GM10266 (cell line): ENCODE results near the gene PLEKHO2.

Experiments used
- DNase-seq: peaks from one replicate; pipeline ENCODE4 v3.0.0; 2012; ENCODE audit errors: extremely low spot score
- CTCF ChIP-seq: IDR thresholded peaks from 2 replicates; pipeline ENCODE4 v1.5.1; 2012; ENCODE audit warnings: mild to moderate bottlenecking, low read depth; ENCODE audit not compliant: control insufficient read depth, insufficient read depth; ENCODE audit errors: missing control alignments

The PLEKHO2 gene

GRCh38 chr15:64907991-64908390 is 66.3 kb downstream of the PLEKHO2 start:
- DNase-seq, result no peak
- no peak for TF ChIP-seq CTCF

- TF ChIP-seq CTCF, result no peak
- no peak for DNase-seq
These were observed 67.8 kb downstream of the PLEKHO2 start for GRCh38 chr15:64909546-64909945.

- DNase-seq, result peak; percentile 87
These were observed 69.8 kb downstream of the PLEKHO2 start, which contains the start of gene ANKDD1A for GRCh38 chr15:64911311-64912186. TSS of gene ANKDD1A (plus strand) at chr15:64911902. CDS start at chr15:64911931, 29 bp downstream.

GRCh38 chr15:64912379-64913325 is 70.9 kb downstream of the PLEKHO2 start:
- no peak for TF ChIP-seq CTCF
- no peak for DNase-seq

More at GRCh38 chr15:64911311-64912186, 69.8 kb downstream of the PLEKHO2 start, which contains the start of gene ANKDD1A:
- no peak for TF ChIP-seq CTCF

GRCh38 chr15:64915518-64916227 is 74.0 kb downstream of the PLEKHO2 start:
- DNase-seq, result no peak
- TF ChIP-seq CTCF, result no peak

- no peak for TF ChIP-seq CTCF
These were observed 74.7 kb downstream of the PLEKHO2 start for GRCh38 chr15:64916365-64916764.

More at GRCh38 chr15:64916365-64916764, 74.7 kb downstream of the PLEKHO2 start:
- no peak for DNase-seq
